GM19467 (cell line): ENCODE measurements around the gene ADGRA1.
"Not testable (repeated sequence)": the region's sequence is repeated elsewhere in the genome, so short reads cannot be mapped to it uniquely, and the experiment has no call there.

ENCODE experiments used
- ATAC-seq: cut with Tn5 transposase; IDR thresholded peaks from one replicate; pipeline ENCODE4 v1.9.1; 2021; ENCODE audit warnings: mild to moderate bottlenecking, moderate library complexity; ENCODE audit not compliant: unreplicated experiment

The ADGRA1 gene

DNA sequence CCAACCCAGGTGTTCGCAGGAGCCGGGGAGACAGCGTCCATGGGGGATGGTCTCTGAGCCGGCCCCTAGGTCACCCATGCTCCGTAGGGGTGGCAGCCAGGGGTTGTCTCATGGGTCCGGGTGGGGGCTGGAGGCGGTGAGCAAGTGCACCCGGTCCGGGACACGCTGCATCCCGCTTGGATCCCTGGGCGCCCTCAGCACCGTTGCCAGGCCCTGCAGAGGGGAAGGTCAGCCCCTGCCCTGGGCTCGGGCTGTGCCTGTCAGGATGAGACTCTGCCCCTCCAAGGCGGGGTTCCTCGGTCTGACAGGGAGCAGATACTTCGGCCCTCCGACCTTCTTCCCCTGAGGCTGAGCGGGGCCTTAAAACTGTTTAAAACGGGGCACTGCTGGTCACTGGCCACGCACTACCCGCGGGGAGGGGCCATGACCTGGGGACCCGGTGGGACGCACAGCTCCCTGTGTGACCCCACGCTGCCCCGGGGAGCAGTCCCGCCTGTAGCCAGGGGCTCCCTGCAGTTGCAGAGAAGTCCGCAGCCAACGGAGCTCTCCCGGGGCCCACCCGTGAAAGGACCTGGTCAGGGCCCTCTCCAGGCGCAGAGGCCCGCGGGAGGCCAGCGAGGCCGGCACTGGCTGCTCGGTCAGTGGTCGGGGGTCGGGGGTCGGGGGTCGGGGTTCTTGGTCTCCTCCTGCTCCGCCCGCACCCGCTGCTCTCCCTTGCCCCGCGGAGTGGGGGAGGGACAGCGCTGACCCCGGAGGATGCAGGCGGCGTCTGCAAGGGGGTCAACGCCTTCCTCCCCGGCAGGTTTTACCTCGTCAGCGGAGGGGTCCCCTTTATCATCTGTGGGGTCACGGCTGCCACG lies 38.9 kb downstream of the ADGRA1 start:
- no peak for ATAC-seq

DNA sequence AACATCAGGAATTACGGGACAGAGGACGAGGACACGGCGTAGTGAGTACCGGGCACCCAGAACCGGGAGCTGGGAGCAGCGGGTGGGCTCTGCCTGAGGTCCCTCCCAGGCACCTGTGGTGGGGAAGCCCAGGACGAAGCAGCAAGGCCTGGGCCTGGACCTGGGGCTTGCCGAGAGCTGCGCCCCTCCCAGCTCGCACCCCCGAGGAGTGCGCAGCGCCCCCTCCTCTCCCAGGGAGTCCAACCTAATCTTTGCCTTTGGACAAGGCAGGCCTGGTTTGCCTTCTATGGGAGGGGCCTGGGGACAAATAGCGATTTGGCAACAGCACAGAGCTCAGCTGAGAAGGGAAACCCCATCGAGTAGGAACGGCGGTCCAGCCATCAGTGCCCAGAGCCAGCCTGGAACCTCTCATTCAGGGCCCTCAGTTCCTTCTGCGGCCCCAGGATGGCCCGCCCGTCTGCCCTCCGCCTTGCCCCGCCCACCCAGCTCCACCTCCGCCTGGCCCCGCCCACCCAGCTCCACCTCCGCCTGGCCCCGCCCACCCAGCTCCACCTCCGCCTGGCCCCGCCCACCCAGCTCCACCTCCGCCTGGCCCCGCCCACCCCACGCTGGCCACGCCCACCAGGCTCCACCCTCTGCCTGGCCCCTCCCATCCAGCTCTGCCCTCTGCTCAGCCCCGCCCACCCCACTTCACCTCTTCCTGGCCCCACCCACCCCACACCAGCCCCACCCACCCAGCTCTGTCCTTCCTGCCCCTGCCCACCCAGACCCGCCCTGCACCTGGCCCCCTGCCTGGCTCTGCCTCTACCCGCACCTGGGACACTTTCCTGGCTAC lies 39.8 kb downstream of the ADGRA1 start:
- no peak for ATAC-seq

DNA sequence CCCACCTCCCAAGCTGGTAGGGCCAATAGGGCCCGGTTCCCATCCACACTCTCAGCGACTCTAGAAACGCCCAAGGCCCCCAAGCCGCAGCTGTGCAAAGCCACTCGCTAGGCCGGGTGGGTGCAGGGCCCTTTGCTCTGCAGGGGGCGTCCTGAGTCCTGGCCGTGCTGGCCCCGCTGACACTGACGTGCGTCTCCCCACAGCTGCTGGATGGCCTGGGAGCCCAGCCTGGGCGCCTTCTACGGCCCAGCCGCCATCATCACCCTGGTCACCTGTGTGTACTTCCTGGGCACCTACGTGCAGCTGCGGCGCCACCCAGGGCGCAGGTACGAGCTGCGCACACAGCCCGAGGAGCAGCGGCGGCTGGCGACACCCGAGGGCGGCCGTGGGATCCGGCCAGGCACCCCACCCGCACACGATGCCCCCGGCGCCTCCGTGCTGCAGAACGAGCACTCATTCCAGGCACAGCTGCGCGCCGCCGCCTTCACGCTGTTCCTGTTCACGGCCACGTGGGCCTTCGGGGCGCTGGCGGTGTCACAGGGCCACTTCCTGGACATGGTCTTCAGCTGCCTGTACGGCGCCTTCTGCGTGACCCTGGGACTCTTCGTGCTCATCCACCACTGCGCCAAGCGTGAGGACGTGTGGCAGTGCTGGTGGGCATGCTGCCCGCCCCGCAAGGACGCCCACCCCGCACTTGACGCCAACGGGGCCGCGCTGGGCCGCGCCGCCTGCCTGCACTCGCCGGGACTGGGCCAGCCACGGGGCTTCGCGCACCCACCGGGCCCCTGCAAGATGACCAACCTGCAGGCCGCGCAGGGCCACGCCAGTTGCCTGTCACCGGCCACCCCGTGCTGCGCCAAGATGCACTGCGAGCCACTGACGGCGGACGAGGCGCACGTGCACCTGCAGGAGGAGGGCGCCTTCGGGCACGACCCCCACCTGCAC lies 40.7 kb downstream of the ADGRA1 start:
- ATAC-seq, result no peak

DNA sequence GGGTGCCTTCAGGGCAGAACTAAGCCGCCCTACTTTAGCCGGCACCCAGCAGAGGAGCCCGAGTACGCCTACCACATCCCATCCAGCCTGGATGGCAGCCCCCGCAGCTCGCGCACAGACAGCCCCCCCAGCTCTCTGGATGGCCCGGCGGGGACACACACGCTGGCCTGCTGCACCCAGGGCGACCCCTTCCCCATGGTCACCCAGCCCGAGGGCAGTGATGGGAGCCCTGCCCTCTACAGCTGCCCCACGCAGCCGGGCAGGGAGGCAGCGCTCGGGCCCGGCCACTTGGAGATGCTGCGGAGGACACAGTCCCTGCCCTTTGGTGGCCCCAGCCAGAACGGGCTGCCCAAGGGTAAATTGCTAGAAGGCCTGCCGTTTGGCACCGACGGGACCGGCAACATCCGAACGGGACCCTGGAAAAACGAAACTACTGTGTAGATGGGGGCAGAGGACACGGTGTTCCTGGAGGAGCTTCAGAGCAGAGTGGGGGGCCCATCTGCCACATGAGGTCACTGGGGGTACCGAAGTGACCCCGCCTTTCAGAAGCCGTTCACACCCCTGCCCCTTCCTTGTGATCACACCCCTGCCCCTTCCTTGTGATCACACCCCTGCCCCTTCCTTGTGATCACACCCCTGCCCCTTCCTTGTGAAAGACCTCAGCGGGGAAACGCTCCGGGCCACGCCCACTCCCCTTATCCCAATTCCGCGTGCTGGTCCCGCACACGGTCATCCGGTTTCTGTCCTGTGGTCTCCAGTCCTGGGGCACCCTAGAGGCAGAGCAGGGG lies 41.5 kb downstream of the ADGRA1 start:
- ATAC-seq, result no peak

GRCh38 chr10:133129859-133130495 lies 42.3 kb downstream of the ADGRA1 start:
- ATAC-seq, result no peak

DNA sequence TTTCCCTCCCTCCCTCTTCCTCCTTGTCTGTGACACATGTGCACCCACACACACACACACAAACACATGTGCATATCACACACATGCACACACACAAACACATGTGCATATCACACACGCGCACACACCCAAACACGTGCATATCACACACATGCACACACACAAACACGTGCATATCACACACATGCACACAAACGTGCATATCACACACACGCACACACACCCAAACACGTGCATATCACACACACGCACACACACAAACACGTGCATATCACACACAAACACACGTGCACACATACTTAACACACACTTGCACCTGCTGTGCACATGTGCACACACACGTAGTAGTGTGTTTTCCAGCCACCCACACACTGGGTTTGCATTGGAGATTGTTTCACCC lies 42.9 kb downstream of the ADGRA1 start:
- no peak for ATAC-seq

DNA sequence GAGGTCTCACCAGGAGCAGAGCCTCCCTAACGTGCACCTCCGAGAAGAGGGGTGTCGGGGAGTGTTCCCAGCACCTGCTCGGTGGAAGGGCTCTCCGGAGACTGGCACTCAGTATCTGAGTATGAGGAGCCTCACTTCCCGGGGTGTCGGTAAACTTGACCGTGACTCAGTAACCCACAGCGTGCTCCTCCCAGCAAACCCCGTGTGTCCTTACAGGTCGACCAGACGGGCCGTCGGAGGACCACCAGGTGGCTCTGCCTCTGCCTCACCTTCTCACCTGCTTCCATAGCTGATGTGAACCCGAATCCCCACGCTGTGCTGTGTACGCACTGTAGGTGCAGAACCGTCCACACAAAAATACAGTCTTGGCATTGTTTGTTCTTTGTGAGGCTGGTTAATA lies 43.3 kb downstream of the ADGRA1 start:
- ATAC-seq, result no peak

DNA sequence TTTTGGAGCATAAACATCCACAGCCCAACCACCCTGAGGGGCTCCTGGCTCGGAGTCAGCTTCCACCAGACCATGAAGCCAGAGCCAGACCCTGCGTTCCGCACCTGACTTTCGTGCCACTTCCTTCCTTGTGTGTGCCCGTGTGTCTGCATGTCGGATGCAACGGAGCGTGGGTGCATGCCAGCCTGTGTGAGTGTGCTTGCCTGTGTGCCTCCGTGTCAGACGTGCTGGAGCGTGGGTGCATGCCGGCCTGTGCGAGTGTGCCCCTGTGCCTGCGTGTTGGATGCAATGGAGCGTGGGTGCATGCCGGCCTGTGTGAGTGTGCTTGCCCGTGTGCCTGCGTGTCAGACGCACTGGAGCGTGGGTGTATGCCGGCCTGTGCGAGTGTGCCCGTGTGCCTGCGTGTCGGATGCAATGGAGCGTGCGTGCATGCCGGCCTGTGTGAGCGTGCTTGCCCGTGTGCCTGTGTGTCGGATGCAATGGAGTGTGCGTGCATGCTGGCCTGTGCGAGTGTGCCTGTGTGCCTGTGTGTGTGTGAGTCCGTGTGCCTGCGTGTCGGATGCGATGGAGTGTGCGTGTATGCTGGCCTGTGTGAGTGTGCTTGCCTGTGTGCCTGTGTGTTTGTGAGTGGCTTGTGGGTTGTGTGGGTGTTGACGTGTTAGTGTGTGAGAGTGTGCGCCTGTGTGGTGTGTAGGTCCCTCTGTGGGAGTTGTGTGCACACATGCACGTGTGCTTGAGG lies 44.2 kb downstream of the ADGRA1 start:
- no peak for ATAC-seq

DNA sequence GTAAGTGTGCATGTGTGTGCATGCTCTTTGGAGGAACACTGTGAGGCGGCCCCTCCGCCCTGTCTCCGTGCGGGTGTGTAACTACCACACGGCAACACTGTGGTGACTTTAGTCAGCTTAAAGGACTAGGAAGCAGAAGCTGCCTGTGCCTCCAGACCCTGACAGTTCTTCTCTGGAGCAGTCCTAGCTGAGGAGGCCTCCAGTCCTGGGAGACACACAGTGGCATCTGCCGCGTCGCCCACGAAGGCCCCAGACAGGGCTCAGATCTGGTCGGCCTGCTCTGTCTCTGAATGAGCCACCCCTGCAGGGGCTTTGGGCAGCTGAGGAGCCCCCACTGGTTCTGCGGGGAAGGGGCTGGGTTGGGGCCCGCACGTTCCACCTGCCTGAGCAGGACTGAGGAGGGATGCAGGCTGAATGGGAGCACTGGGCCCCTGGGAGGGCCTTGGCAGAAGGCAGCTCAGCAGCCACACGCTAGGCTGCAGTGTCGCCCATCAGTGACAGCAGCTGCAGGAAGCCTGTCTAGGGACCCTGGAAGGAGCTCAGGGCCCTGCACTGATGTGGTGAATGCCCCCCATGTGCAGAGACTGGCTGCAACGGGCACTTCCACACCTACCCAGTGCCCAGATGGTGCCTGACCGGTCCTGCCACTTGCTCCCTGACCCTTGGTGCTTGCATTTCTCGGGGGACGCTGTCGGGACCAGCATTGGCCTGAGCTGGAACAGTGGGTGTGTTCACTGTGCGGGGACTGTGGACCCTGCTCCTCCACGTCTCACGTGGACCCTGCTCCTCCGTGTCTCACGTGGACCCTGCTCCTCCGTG lies 45.0 kb downstream of the ADGRA1 start:
- no peak for ATAC-seq

DNA sequence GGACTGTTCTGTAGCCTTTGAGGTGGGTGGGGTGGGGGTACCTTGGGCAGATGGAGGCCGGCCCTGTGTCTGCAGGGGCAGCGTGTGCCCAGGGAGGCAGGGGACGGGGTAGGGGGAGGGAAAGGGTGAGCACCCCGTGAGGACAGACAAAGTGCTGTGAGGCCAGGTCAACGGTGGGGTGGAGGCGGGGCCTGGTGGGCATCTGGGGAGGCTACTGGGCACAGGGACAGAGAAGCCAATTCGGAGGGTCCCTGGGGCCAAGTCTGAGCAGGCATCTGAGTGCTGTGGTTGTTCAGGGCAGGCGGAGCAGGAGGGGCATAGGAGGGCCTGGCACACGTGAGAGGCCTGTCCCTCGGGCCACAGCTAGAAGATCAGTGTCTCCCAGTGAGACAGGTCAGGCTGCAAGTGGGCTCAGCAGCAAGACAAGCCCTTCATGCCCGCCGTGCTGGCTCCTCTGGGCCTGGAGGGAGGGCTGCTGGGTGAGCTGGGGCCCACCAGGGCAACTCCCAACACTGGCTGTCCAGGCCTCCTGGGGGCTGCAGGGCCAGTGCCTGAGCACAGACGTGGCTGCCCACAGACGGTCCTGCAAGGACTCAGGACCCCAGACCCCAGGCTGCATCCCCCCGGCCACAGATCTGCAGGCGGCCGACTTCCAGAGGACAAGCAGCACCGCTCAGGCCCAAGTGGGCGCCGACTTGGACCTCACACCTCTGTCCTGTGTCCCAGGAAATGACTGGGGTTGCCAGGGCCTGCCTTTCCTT lies 45.9 kb downstream of the ADGRA1 start:
- no peak for ATAC-seq

- no peak for ATAC-seq
These were observed 46.8 kb downstream of the ADGRA1 start for GRCh38 chr10:133134411-133135115.

GRCh38 chr10:133135116-133135465 lies 47.4 kb downstream of the ADGRA1 start:
- ATAC-seq, result no peak

DNA sequence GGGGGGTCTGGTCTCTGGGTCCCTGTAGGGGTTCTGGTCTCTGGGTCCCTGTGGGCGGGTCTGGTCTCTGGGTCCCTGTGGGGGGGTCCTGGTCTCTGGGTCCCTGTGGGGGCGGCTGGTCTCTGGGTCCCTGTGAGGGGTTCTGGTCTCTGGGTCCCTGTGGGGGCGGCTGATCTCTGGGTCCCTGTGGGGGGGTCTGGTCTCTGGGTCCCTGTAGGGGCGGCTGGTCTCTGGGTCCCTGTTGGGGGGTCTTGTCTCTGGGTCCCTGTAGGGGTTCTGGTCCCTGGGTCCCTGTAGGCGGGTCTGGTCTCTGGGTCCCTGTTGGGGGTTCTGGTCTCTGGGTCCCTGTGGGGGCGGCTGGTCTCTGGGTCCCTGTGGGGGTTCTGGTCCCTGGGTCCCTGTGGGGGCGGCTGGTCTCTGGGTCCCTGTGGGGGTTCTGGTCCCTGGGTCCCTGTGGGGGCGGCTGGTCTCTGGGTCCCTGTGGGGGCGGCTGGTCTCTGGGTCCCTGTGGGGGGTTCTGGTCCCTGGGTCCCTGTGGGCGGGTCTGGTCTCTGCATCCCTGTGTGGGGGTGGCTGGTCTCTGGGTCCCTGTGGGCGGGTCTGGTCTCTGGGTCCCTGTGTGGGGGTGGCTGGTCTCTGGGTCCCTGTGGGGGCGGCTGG lies 49.9 kb downstream of the ADGRA1 start:
- ATAC-seq, result not testable (repeated sequence)

GRCh38 chr10:133139551-133140065 lies 51.9 kb downstream of the ADGRA1 start:
- no peak for ATAC-seq

DNA sequence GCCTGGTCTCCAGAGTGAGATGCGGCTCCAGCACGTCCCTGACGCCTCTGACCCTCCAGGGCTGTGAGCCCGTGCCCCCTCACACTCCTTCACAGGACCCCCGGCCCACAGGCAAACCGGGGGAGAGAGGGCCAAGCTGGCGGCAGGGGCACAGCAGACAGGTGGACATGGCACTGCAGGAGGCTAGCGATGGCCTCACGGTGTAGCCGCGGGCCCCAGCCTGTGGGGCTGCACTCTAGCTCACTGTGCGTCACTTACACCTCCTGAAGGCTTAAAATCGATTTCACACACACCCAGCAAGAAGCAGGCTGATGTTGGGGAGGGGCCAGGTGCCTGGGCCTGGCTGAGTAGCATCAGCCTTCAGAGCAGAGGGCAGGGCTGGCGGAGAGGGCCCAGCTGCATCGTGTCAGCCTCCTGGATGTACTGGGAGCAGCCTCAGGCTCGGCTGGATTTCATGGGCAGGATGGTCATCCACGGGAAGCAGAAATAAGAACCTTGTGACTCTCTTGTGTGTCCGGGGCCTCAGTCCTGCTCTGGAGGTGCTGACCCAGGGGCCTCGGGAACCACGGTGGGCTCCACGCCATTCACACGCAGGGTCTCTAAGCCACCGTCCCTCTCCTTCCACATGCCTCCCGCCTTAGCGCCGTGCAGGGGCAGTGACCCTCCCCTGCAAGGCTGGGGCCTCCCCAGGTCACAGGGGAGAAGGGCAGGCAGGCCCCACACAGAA lies 52.9 kb downstream of the ADGRA1 start:
- ATAC-seq, result no peak
